SK-N-SH (cell line): ENCODE data around the gene ACSS2. TPM values are rescaled to one million over a fixed set of nuclear protein-coding genes. Genes with fewer than 3 reads are reported as not detected.

Experiments
- CTCF ChIA-PET: fragments of 300-600, 350-600 bp; formaldehyde crosslinking; extraction: SDS; loops from one replicate; lab custom pipeline; 2021; lab: Yijun Ruan, JAX
- POLR2A ChIA-PET: fragments of 350-600 bp; sonication (Branson Sonifier 250); formaldehyde crosslinking; extraction: SDS; loops from one replicate; lab custom pipeline; 2020; ENCODE audit warnings: antibody characterized with exemption, inconsistent platforms; lab: Yijun Ruan, JAX
- DNase-seq: peaks from one replicate; pipeline ENCODE4 v3.0.0; 2012
- H2AFZ ChIP-seq: fragments of 200-600 bp; sonication (generic); 2 replicates; pipeline ENCODE4 v1.8.1; 2016; ENCODE audit warnings: antibody characterized with exemption, mild to moderate bottlenecking, low read depth
- H3F3A ChIP-seq: fragments of 200-600 bp; sonication (generic); replicated peaks from 2 replicates; pipeline ENCODE3; 2016; ENCODE audit warnings: antibody characterized with exemption, mild to moderate bottlenecking; ENCODE audit not compliant: insufficient read depth
- H3K27ac ChIP-seq, 2 experiments: fragments of 200-500 bp in 1 of 2; fragments of 200-600 bp in 1 of 2; sonication (Bioruptor generic) in 1 of 2; sonication (generic), shearing (Covaris generic) in 1 of 2; 2 replicates each; pipeline versions ENCODE4 v1.5.1 to v1.6.1; 2014 to 2016; ENCODE audit warnings: low read depth in 2 of 2, inconsistent platforms in 1 of 2, low read length in 1 of 2, mild to moderate bottlenecking in 1 of 2, mixed read lengths in 1 of 2
- H3K27me3 ChIP-seq: fragments of 200-600 bp; sonication (generic), shearing (Covaris generic); 2 replicates; pipeline ENCODE4 v1.6.1; 2016; ENCODE audit warnings: mixed run types; ENCODE audit not compliant: insufficient read depth
- H3K36me3 ChIP-seq, 2 experiments: fragments of 200-500 bp in 1 of 2; fragments of 200-600 bp in 1 of 2; sonication (Bioruptor generic) in 1 of 2; sonication (generic) in 1 of 2; replicated peaks in 1 of 2; 2 replicates each; pipeline versions ENCODE3 to v1.5.1; 2014 to 2016; ENCODE audit warnings: low read length in 1 of 2, mild to moderate bottlenecking in 1 of 2; ENCODE audit not compliant: insufficient read depth in 2 of 2, control insufficient read depth in 1 of 2
- H3K4me1 ChIP-seq, 2 experiments: fragments of 200-500 bp in 1 of 2; fragments of 200-600 bp in 1 of 2; sonication (Bioruptor generic) in 1 of 2; sonication (generic), shearing (Covaris generic) in 1 of 2; 2 replicates each; pipeline versions ENCODE4 v1.5.1 to v1.6.1; 2014 to 2016; ENCODE audit warnings: low read depth in 1 of 2, low read length in 1 of 2, mixed run types in 1 of 2; ENCODE audit not compliant: insufficient read depth in 2 of 2, control insufficient read depth in 1 of 2
- H3K4me2 ChIP-seq: fragments of 200-600 bp; sonication (generic), shearing (Covaris generic); 2 replicates; pipeline ENCODE4 v1.6.1; 2017; ENCODE audit warnings: mixed run types
- H3K4me3 ChIP-seq, 2 experiments: fragments of 200-500 bp in 1 of 2; fragments of 200-600 bp in 1 of 2; sonication (Bioruptor generic) in 1 of 2; sonication (generic), shearing (Covaris generic) in 1 of 2; 2 replicates each; pipeline versions ENCODE4 v1.5.1 to v1.8.1; 2014 to 2016; ENCODE audit warnings: low read depth in 2 of 2, inconsistent platforms in 1 of 2, low read length in 1 of 2, mild to moderate bottlenecking in 1 of 2, mixed read lengths in 1 of 2, moderate library complexity in 1 of 2
- H3K79me2 ChIP-seq: fragments of 200-600 bp; sonication (generic); 2 replicates; pipeline ENCODE4 v1.8.1; 2017; ENCODE audit warnings: mild to moderate bottlenecking; ENCODE audit not compliant: insufficient read depth
- H3K9ac ChIP-seq: fragments of 200-600 bp; sonication (generic); 2 replicates; pipeline ENCODE4 v1.6.1; 2017; ENCODE audit warnings: mixed run types
- H3K9me2 ChIP-seq: fragments of 200-600 bp; sonication (generic); 2 replicates; pipeline ENCODE4 v1.6.1; 2017; ENCODE audit warnings: mixed run types
- H3K9me3 ChIP-seq: fragments of 200-600 bp; sonication (generic); 2 replicates; pipeline ENCODE4 v1.6.1; 2017; ENCODE audit warnings: mixed run types, mild to moderate bottlenecking, moderate library complexity
- H4K20me1 ChIP-seq: fragments of 200-600 bp; sonication (generic); 2 replicates; pipeline ENCODE4 v1.6.1; 2017; ENCODE audit warnings: mild to moderate bottlenecking, mixed run types; ENCODE audit not compliant: insufficient read depth
- CHD2 ChIP-seq: fragments of 150-350 bp; IDR thresholded peaks from 2 replicates; pipeline ENCODE4 v1.6.1; 2018; ENCODE audit warnings: low read length; ENCODE audit not compliant: partially characterized antibody
- ELF1 ChIP-seq: IDR thresholded peaks from 2 replicates; pipeline ENCODE4 v1.4.0; 2012
- EP300 ChIP-seq, 2 experiments: IDR thresholded peaks; 2 replicates each; pipeline versions ENCODE4 v1.4.0 to v1.6.1; 2012; ENCODE audit warnings: borderline replicate concordance in 1 of 2, low read depth in 1 of 2, low read length in 1 of 2
- EZH2phosphoT487 ChIP-seq: fragments of 200-600 bp; sonication (generic); IDR thresholded peaks from 2 replicates; pipeline ENCODE4 v1.6.1; 2017; ENCODE audit warnings: low read depth, mixed run types, mild to moderate bottlenecking, antibody characterized with exemption, moderate library complexity, borderline replicate concordance
- FOSL2 ChIP-seq: IDR thresholded peaks from 2 replicates; pipeline ENCODE4 v1.4.0; 2012; ENCODE audit warnings: low read depth, mild to moderate bottlenecking, moderate library complexity, borderline replicate concordance
- FOXJ3 ChIP-seq: sonication (generic); formaldehyde crosslinking; IDR thresholded peaks from 2 replicates; pipeline ENCODE4 v1.5.1; 2020; ENCODE audit warnings: mild to moderate bottlenecking, missing genetic modification reagents
- GABPA ChIP-seq: IDR thresholded peaks from 2 replicates; pipeline ENCODE4 v1.4.0; 2012; ENCODE audit warnings: low read depth, mild to moderate bottlenecking
- JUND ChIP-seq: IDR thresholded peaks from 2 replicates; pipeline ENCODE4 v1.4.0; 2012
- MAX ChIP-seq: IDR thresholded peaks from 2 replicates; pipeline ENCODE4 v1.4.0; 2012; ENCODE audit warnings: low read depth
- MEF2A ChIP-seq: IDR thresholded peaks from 2 replicates; pipeline ENCODE4 v1.4.0; 2012; ENCODE audit warnings: low read depth, borderline replicate concordance
- NFIC ChIP-seq: IDR thresholded peaks from 2 replicates; pipeline ENCODE4 v1.4.0; 2012; ENCODE audit warnings: borderline replicate concordance
- RAD21 ChIP-seq: IDR thresholded peaks from 2 replicates; pipeline ENCODE4 v1.6.1; 2012; ENCODE audit warnings: mild to moderate bottlenecking, low read length
- RCOR1 ChIP-seq: fragments of 150-350 bp; IDR thresholded peaks from 2 replicates; pipeline ENCODE4 v1.6.1; 2017; ENCODE audit warnings: antibody characterized with exemption, low read length
- RFX5 ChIP-seq: IDR thresholded peaks from 2 replicates; pipeline ENCODE4 v1.6.1; 2012; ENCODE audit warnings: mild to moderate bottlenecking, improper control_type of control experiment, low read length
- SMC3 ChIP-seq: IDR thresholded peaks from 2 replicates; pipeline ENCODE4 v1.6.1; 2012; ENCODE audit warnings: low read depth, low read length, improper control_type of control experiment
- TAF1 ChIP-seq: IDR thresholded peaks from 2 replicates; pipeline ENCODE4 v1.6.1; 2012; ENCODE audit warnings: low read depth, mild to moderate bottlenecking, low read length, moderate library complexity, borderline replicate concordance
- TCF12 ChIP-seq: IDR thresholded peaks from 2 replicates; pipeline ENCODE4 v1.4.0; 2012
- TEAD4 ChIP-seq: IDR thresholded peaks from 2 replicates; pipeline ENCODE4 v1.4.0; 2012; ENCODE audit warnings: mild to moderate bottlenecking, borderline replicate concordance; ENCODE audit not compliant: insufficient read depth
- WGBS: methylation state at CpG from one replicate; pipeline ENCODE4 v1.1.6; 2017; ENCODE audit warnings: low lambda C conversion rate; 5-methylcytosine and 5-hydroxymethylcytosine counted together
- polyA plus RNA-seq, 3 experiments: library from polyadenylated mRNA; depleted of rRNA; stranded (reverse); fragments of >200 nt; gene quantifications; 2 replicates each; pipeline ENCODE4 v1.2.3, GENCODE V29; 2012
- TF ChIP-seq, protein P1 (sequence below): IDR thresholded peaks from 2 replicates; pipeline ENCODE4; 2012
- TF ChIP-seq, protein P2 (sequence below): fragments of 150-350 bp; IDR thresholded peaks from 2 replicates; pipeline ENCODE4 v1.6.1; 2016; ENCODE audit warnings: mild to moderate bottlenecking, low read depth, low read length

The ACSS2 gene
- polyA plus RNA-seq, 1 of the 3 experiments (the other 2 are of a cell fraction), result 25.5 TPM

DNA sequence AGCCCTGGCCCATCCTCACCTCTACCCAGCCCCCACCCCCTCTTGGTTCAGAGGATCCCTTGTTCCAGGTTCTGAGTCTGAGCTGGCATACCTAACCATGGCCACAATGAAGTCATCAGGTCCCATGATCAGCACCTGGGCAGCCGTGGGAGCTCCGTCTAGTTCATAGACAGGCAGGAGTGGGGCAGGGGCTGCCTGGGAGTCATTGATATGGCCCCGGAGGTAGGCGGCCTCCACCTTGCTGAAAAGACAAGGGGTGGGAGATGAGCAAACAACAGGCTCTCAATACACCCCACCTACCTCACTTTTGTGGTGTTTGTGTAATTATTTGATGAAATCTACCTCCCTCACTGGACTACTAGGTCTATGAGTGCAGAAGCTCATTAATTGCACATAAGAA lies 24.1 kb upstream of the ACSS2 start:
- Histone ChIP-seq H4K20me1 (no peaks in the 10 kb centered on the region), H3F3A (no peaks in the 10 kb centered on the region), H3K9me2 (no peaks in the 10 kb centered on the region), H3K9me3 (no peaks in the 10 kb centered on the region), H3K27me3 (no peaks in the 10 kb centered on the region), H3K9ac (no peak overlapping the region), H3K27ac (no peak overlapping the region), H3K4me1 (no peaks in the 10 kb centered on the region), H3K4me2 (no peak overlapping the region), H2AFZ (no peak overlapping the region), H3K36me3 (peaks cover 7 to 41% of the 10 kb centered on the region in 2 experiments), H3K4me3 (no peak overlapping the region), H3K79me2 (no peaks in the 10 kb centered on the region)
- DNase-seq, result no peak
- ChIA-PET POLR2A (interaction anchor here (0.6 kb wide), 1 partner anchor 27 kb away, joined by 3 read pairs; the partner anchor contains the start of gene NCOA6), CTCF (interaction anchor here (1.0 to 2.8 kb wide), 4 partner anchors 12 to 243 kb away, joined by 4 to 8 read pairs (median 4); no protein-coding TSS in a partner anchor)
- TF ChIP-seq TAF1, result no peak
- TF ChIP-seq MEF2A, result no peak
- no peak for TF ChIP-seq TCF12
- no peak for TF ChIP-seq NFIC
- no peak for TF ChIP-seq EZH2phosphoT487
- no peak for TF ChIP-seq JUND
- 94% methylated on average over 3 of the region's 4 CpGs for WGBS

DNA sequence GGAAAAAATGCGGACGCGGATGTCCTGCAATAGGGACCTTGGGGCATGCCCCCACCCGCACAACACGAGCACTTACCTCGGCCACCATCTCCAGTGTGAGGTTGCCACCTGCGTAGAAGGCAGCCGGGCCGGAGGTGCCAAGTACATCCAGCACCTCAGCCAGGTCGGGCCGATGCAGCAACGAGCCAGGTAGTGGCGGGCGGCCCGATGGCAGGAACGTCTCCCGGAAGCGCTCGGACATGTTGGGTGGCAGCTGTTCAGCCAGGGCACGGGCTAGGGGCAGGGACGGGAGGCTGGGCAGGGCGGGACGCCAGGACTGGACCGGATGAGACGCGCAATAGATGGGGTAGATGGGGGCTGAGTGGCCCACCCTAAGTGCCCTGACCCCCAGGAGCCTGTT lies 17.0 kb upstream of the ACSS2 start:
- POLR2A ChIA-PET, result no interaction called here

More for the DNA sequence above, 17.0 kb upstream of the ACSS2 start:
- TF ChIP-seq NFIC (no peak), EP300 (IDR thresholded peaks at IDR 0.05; ENCODE audit: borderline replicate concordance in 1 of 2, low read depth in 1 of 2, low read length in 1 of 2) (no peak), GABPA (no peak), SMC3 (no peak), TAF1 (no peak), TEAD4 (no peak), FOXJ3 (CRISPR knock-in tag) (no peak), RAD21 (no peak), RCOR1 (no peak), TCF12 (no peak), MAX (no peak), CHD2 (no peak), JUND (no peak), RFX5 (no peak), MEF2A (no peak), EZH2phosphoT487 (no peak), ELF1 (no peak), FOSL2 (no peak)
- TF ChIP-seq, protein P1, sequence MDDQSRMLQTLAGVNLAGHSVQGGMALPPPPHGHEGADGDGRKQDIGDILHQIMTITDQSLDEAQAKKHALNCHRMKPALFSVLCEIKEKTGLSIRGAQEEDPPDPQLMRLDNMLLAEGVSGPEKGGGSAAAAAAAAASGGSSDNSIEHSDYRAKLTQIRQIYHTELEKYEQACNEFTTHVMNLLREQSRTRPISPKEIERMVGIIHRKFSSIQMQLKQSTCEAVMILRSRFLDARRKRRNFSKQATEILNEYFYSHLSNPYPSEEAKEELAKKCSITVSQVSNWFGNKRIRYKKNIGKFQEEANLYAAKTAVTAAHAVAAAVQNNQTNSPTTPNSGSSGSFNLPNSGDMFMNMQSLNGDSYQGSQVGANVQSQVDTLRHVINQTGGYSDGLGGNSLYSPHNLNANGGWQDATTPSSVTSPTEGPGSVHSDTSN, result no peak
- TF ChIP-seq, protein P2, sequence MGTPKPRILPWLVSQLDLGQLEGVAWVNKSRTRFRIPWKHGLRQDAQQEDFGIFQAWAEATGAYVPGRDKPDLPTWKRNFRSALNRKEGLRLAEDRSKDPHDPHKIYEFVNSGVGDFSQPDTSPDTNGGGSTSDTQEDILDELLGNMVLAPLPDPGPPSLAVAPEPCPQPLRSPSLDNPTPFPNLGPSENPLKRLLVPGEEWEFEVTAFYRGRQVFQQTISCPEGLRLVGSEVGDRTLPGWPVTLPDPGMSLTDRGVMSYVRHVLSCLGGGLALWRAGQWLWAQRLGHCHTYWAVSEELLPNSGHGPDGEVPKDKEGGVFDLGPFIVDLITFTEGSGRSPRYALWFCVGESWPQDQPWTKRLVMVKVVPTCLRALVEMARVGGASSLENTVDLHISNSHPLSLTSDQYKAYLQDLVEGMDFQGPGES, result no peak
- TF ChIP-seq, all 33 proteins: peak for 0
- no peak overlapping the region for H3K4me3 ChIP-seq
- H3K4me2 ChIP-seq, result no peak overlapping the region
- DNase-seq, result no peak
- no peaks in the 10 kb centered on the region for H3K79me2 ChIP-seq
- H2AFZ ChIP-seq, result no peak overlapping the region
- no peaks in the 10 kb centered on the region for H3F3A ChIP-seq
- H3K4me1 ChIP-seq, result no peaks in the 10 kb centered on the region
- H3K9me3 ChIP-seq, result no peaks in the 10 kb centered on the region
- H3K27ac ChIP-seq, result no peak overlapping the region
- H4K20me1 ChIP-seq, result no peaks in the 10 kb centered on the region
- H3K9me2 ChIP-seq, result no peaks in the 10 kb centered on the region
- no peak overlapping the region for H3K9ac ChIP-seq
- 96% methylated on average over 22 of the region's 26 CpGs for WGBS
- CTCF ChIA-PET, result interaction anchor here (2.4 kb wide), 1 partner anchor 15 kb away, joined by 5 read pairs; no protein-coding TSS in a partner anchor
- H3K27me3 ChIP-seq, result no peaks in the 10 kb centered on the region
- H3K36me3 ChIP-seq, result peaks cover 8 to 36% of the 10 kb centered on the region in 2 experiments
